ENCODE data around the gene SLC37A4. TPM values are rescaled to one million over a fixed set of nuclear protein-coding genes. Genes with fewer than 3 reads are reported as not detected.

Gene SLC37A4
- total and polyA plus RNA-seq, 10 of the 15 experiments (the other 5 are each of a cell fraction or from before 2014, with no cell fraction given): 11.6 to 29.7 (median 20.4) TPM

DNA sequence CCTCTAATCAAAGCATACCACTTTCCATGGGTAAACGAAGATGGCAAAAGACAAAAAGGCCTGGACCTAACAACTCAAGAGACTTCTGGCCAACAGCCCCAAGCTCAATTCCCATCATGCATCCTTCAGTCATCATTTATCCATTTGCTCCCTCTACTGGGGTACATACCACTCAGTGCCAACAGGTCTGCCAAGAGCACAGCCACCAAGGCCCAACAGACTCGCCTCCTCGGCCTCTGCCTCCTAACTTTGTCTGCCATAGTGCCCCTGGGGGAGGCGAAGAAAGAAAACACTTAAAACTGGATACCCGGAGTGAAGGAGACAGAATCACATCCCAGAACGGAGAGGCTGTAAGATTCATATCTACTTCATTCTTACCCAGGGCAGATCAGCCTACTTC lies 25.2 kb upstream of the SLC37A4 start:
- FAIRE-seq: no peak
- Histone ChIP-seq H4K20me1 (ENCODE audit: control insufficient read depth, insufficient read depth) (no peaks in the 10 kb centered on the region), H3K79me2 (ENCODE audit: control insufficient read depth, insufficient read depth, low read length) (peaks cover 43% of the 10 kb centered on the region), H3K4me1 (ENCODE audit: control insufficient read depth, insufficient read depth, low read length) (peaks cover 24% of the 10 kb centered on the region), H3K9me3 (replicated peaks; ENCODE audit: control insufficient read depth, insufficient read depth, low read length) (no peaks in the 10 kb centered on the region), H3K27ac (ENCODE audit: control insufficient read depth, insufficient read depth) (peak overlapping the region; percentile 59), H3K4me2 (ENCODE audit: control insufficient read depth, insufficient read depth) (peak overlapping the region; percentile 26), H3K36me3 (ENCODE audit: control insufficient read depth in 2 of 2, insufficient read depth in 2 of 2, low read length in 1 of 2) (peaks cover 15 to 21% of the 10 kb centered on the region in 2 experiments), H3K27me3 (replicated peaks in 1 of 2; ENCODE audit: control insufficient read depth in 2 of 2, insufficient read depth in 2 of 2, low read length in 1 of 2) (no peaks in the 10 kb centered on the region), H3K4me3 (peak overlapping the region; percentile 85), H2AFZ (ENCODE audit: control insufficient read depth, low read depth, low read length) (no peak overlapping the region), H3K9ac (ENCODE audit: control insufficient read depth, insufficient read depth, low read length) (peak overlapping the region; percentile 85)
- BruUV-seq (replicated peaks): no TSS peak
- CTCF ChIA-PET: interaction anchor here (0.8 to 3.2 kb wide), 16 partner anchors 12 to 227 kb away, joined by 3 to 16 read pairs (median 5); partner anchors contain the start of genes C2CD2L, HMBS, RPS25 and SLC37A4
- POLR2A ChIA-PET: interaction anchor here (0.6 to 2.7 kb wide), 16 partner anchors 8 to 237 kb away, joined by 3 to 14 read pairs (median 6); partner anchors contain the start of genes C2CD2L, CENATAC, DPAGT1 and HINFP
- peak; percentile 20 for ATAC-seq
- DNase-seq (ENCODE audit: low read depth, low spot score): no peak
- under 1% methylated on average over 6 of the region's 6 CpGs for WGBS (ENCODE audit: insufficient coverage, insufficient replicate concordance, low lambda C conversion rate, missing lambda C conversion rate)
- RAD21 ChIA-PET (ENCODE audit: unreplicated experiment): interaction anchor here (0.9 to 2.4 kb wide), 5 partner anchors 12 to 282 kb away, joined by 4 to 9 read pairs (median 6); partner anchors contain the start of genes HMBS and VPS11
- SMC1A ChIA-PET (ENCODE audit: uncharacterized antibody, unreplicated experiment): interaction anchor here (0.7 to 1.5 kb wide), 3 partner anchors 11 to 44 kb away, joined by 3 to 6 read pairs (median 3); partner anchors contain the start of gene VPS11
- intact Hi-C loops (cut with micrococcal nuclease; ENCODE audit: unreplicated experiment) (loop anchor here (2.0 kb wide), 2 partner anchors 37 to 39 kb away; partner anchors contain the start of genes RPS25 and TRAPPC4), in situ Hi-C loops (cut with MboI) (no loop called here)
- TF ChIP-seq POU2F2 (IDR thresholded peaks at IDR 0.05; ENCODE audit: borderline replicate concordance, low read depth, low read length) (no peak), POLR2AphosphoS5 (IDR thresholded peaks at IDR 0.05; ENCODE audit: low read length) (no peak), POLR2AphosphoS2 (IDR thresholded peaks at IDR 0.05; ENCODE audit: low read depth, low read length) (no peak), CHD1 (IDR thresholded peaks at IDR 0.05; ENCODE audit: low read depth, low read length) (no peak), BMI1 (IDR thresholded peaks at IDR 0.05; ENCODE audit: borderline replicate concordance) (no peak)
- TF ChIP-seq, protein P1, sequence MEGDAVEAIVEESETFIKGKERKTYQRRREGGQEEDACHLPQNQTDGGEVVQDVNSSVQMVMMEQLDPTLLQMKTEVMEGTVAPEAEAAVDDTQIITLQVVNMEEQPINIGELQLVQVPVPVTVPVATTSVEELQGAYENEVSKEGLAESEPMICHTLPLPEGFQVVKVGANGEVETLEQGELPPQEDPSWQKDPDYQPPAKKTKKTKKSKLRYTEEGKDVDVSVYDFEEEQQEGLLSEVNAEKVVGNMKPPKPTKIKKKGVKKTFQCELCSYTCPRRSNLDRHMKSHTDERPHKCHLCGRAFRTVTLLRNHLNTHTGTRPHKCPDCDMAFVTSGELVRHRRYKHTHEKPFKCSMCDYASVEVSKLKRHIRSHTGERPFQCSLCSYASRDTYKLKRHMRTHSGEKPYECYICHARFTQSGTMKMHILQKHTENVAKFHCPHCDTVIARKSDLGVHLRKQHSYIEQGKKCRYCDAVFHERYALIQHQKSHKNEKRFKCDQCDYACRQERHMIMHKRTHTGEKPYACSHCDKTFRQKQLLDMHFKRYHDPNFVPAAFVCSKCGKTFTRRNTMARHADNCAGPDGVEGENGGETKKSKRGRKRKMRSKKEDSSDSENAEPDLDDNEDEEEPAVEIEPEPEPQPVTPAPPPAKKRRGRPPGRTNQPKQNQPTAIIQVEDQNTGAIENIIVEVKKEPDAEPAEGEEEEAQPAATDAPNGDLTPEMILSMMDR (IDR thresholded peaks at IDR 0.05 in 2 of 3, conservative IDR thresholded peaks at IDR 0.05 in 1 of 3; ENCODE audit: control insufficient read depth in 2 of 3, extremely low read depth in 1 of 3, insufficient read depth in 1 of 3, low read depth in 3 of 3, low read length in 3 of 3): peak; percentile 16 to 44 (median 32); a peak in 3 of 6 replicates
- TF ChIP-seq, protein P2, sequence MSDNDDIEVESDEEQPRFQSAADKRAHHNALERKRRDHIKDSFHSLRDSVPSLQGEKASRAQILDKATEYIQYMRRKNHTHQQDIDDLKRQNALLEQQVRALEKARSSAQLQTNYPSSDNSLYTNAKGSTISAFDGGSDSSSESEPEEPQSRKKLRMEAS (IDR thresholded peaks at IDR 0.05; ENCODE audit: low read depth, low read length): no peak
